Measurements from ENCODE around the gene LMNB1. TPM values are rescaled to one million over a fixed set of nuclear protein-coding genes. Genes with fewer than 3 reads are reported as not detected.

LMNB1 gene
- total RNA-seq, 1 experiment from 2014 or later: 119 TPM

DNA sequence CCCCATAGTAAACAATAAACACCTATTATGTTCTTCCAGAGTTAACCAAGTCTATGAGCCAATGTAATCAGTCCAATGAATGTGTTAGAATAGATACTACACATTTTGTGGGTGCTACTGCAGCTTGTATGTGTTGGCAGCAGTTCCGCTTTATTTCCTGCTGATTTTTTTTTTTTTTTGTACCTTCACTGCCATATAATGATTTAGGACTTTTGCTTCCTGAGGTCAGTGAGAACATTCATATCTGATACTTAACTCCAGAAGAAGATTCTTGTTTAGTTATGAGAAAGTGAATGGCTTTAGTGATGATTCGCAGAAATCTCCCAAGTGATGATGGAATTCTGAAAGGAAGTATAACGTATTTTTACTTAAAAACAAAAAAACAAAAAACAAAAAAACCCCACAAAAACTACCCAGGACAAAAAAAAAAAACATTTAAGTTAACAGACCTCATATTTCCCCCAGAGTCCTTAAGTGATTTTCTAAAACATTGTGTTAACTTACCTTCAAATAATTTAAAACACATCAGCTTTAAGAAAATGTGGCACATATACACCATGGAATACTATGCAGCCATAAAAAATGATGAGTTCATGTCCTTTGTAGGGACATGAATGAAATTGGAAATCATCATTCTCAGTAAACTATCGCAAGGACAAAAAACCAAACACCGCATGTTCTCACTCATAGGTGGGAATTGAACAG lies 24.7 kb upstream of the LMNB1 start:
- Histone ChIP-seq H3K9ac (ENCODE audit: low read length) (no peak overlapping the region), H3K4me3 (ENCODE audit: low read length) (no peak overlapping the region), H3K79me2 (ENCODE audit: low read length) (no peaks in the 10 kb centered on the region), H4K20me1 (ENCODE audit: low read length) (no peaks in the 10 kb centered on the region), H3K4me1 (ENCODE audit: insufficient read depth, low read length) (no peaks in the 10 kb centered on the region), H3K27me3 (ENCODE audit: low read length) (no peaks in the 10 kb centered on the region), H3K4me2 (ENCODE audit: low read length) (no peak overlapping the region), H3K36me3 (ENCODE audit: low read depth, low read length) (no peaks in the 10 kb centered on the region), H3F3A (ENCODE audit: low read length, unreplicated experiment) (no peaks in the 10 kb centered on the region), H3K9me3 (ENCODE audit: low read length) (no peaks in the 10 kb centered on the region), H2AFZ (ENCODE audit: low read length) (no peak overlapping the region), H3K27ac (ENCODE audit: low read length) (no peak overlapping the region), H3K9me2 (replicated peaks; ENCODE audit: low read length) (no peaks in the 10 kb centered on the region)
- DNase-seq (no peak), ATAC-seq (no peak)
- ChIA-PET POLR2A (ENCODE audit: unreplicated experiment) (no interaction called here), CTCF (no interaction called here)
- no TSS peak for BruUV-seq (replicated peaks)
- intact Hi-C loops (cut with micrococcal nuclease): no loop called here
- TF ChIP-seq, protein P1, sequence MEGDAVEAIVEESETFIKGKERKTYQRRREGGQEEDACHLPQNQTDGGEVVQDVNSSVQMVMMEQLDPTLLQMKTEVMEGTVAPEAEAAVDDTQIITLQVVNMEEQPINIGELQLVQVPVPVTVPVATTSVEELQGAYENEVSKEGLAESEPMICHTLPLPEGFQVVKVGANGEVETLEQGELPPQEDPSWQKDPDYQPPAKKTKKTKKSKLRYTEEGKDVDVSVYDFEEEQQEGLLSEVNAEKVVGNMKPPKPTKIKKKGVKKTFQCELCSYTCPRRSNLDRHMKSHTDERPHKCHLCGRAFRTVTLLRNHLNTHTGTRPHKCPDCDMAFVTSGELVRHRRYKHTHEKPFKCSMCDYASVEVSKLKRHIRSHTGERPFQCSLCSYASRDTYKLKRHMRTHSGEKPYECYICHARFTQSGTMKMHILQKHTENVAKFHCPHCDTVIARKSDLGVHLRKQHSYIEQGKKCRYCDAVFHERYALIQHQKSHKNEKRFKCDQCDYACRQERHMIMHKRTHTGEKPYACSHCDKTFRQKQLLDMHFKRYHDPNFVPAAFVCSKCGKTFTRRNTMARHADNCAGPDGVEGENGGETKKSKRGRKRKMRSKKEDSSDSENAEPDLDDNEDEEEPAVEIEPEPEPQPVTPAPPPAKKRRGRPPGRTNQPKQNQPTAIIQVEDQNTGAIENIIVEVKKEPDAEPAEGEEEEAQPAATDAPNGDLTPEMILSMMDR (conservative IDR thresholded peaks at IDR 0.05; ENCODE audit: low read depth, low read length): no peak
- TF ChIP-seq EZH2 (IDR thresholded peaks at IDR 0.05; ENCODE audit: low read length, unreplicated experiment) (no peak), EZH2phosphoT487 (IDR thresholded peaks at IDR 0.05; ENCODE audit: borderline replicate concordance, low read length) (no peak)

DNA sequence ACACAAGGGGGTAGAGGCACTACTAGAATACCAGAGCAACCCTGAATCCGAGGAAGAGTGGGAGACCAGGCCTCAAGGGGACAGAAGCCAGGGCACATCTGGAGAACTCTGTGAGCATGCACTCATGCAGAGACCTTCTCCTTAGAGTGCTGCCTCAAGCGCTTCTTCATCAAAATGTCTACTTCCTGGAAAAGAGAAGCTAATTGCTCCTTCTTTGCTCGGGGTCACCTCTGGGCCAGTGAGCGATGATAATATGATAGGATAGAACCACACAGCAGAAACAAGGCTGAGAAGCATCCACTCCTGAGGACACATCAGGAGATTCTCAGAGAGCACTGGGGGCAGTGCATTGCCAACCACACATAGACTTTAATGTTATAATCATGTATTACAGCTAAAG lies 23.7 kb upstream of the LMNB1 start:
- Histone ChIP-seq H3K9ac (ENCODE audit: low read length) (no peak overlapping the region), H3K4me1 (ENCODE audit: insufficient read depth, low read length) (no peaks in the 10 kb centered on the region), H3K9me2 (replicated peaks; ENCODE audit: low read length) (no peaks in the 10 kb centered on the region), H3K9me3 (ENCODE audit: low read length) (no peaks in the 10 kb centered on the region), H3K36me3 (ENCODE audit: low read depth, low read length) (no peaks in the 10 kb centered on the region), H2AFZ (ENCODE audit: low read length) (no peak overlapping the region), H3F3A (ENCODE audit: low read length, unreplicated experiment) (no peaks in the 10 kb centered on the region), H4K20me1 (ENCODE audit: low read length) (no peaks in the 10 kb centered on the region), H3K4me3 (ENCODE audit: low read length) (no peak overlapping the region), H3K27ac (ENCODE audit: low read length) (no peak overlapping the region), H3K4me2 (ENCODE audit: low read length) (no peak overlapping the region), H3K27me3 (ENCODE audit: low read length) (no peaks in the 10 kb centered on the region), H3K79me2 (ENCODE audit: low read length) (no peaks in the 10 kb centered on the region)
- BruUV-seq (replicated peaks): no TSS peak
- POLR2A ChIA-PET (ENCODE audit: unreplicated experiment): no interaction called here
- intact Hi-C loops (cut with micrococcal nuclease): no loop called here
- ATAC-seq (no peak), DNase-seq (no peak)
- CTCF ChIA-PET: no interaction called here
- TF ChIP-seq EZH2phosphoT487 (IDR thresholded peaks at IDR 0.05; ENCODE audit: borderline replicate concordance, low read length): no peak
- TF ChIP-seq EZH2 (IDR thresholded peaks at IDR 0.05; ENCODE audit: low read length, unreplicated experiment): no peak
- TF ChIP-seq, protein P1 (conservative IDR thresholded peaks at IDR 0.05; ENCODE audit: low read depth, low read length): no peak

DNA sequence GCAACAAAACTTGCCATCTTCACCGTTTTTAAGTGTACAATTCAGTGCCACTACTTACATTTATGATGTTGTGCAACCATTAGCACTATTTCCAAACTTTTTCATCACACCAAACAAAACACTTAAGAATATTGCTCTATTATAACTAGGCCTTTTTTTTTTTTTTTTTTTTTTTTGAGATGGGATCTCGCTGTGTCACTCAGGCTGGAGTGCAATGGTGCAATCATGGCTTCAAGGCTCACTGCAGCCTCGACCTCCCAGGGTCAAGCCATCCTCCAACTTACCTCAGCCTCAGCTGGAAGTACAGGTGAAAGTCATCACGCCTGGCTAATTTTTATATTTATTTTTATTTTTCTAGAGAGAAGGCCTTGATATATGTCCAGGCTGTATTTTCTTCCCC lies 22.3 kb upstream of the LMNB1 start:
- Histone ChIP-seq H3K9me2 (replicated peaks; ENCODE audit: low read length) (no peaks in the 10 kb centered on the region), H3K4me2 (ENCODE audit: low read length) (no peak overlapping the region), H3K4me3 (ENCODE audit: low read length) (no peak overlapping the region), H3K27ac (ENCODE audit: low read length) (no peak overlapping the region), H4K20me1 (ENCODE audit: low read length) (no peaks in the 10 kb centered on the region), H3K27me3 (ENCODE audit: low read length) (no peaks in the 10 kb centered on the region), H3K79me2 (ENCODE audit: low read length) (no peaks in the 10 kb centered on the region), H3F3A (ENCODE audit: low read length, unreplicated experiment) (no peaks in the 10 kb centered on the region), H3K9ac (ENCODE audit: low read length) (no peak overlapping the region), H3K9me3 (ENCODE audit: low read length) (no peaks in the 10 kb centered on the region), H3K36me3 (ENCODE audit: low read depth, low read length) (no peaks in the 10 kb centered on the region), H3K4me1 (ENCODE audit: insufficient read depth, low read length) (peaks cover 5% of the 10 kb centered on the region), H2AFZ (ENCODE audit: low read length) (no peak overlapping the region)
- ATAC-seq: no peak
- no TSS peak for BruUV-seq (replicated peaks)
- intact Hi-C loops (cut with micrococcal nuclease): no loop called here
- CTCF ChIA-PET: no interaction called here
- no peak for DNase-seq
- POLR2A ChIA-PET (ENCODE audit: unreplicated experiment): no interaction called here
- TF ChIP-seq EZH2 (IDR thresholded peaks at IDR 0.05; ENCODE audit: low read length, unreplicated experiment) (no peak), EZH2phosphoT487 (IDR thresholded peaks at IDR 0.05; ENCODE audit: borderline replicate concordance, low read length) (no peak)
- TF ChIP-seq, protein P1 (conservative IDR thresholded peaks at IDR 0.05; ENCODE audit: low read depth, low read length): no peak
